SK-N-SH (cell line): Measurements from ENCODE around the gene GABRB2.

Experiments used
- MEF2A ChIP-seq: IDR thresholded peaks from 2 replicates; pipeline ENCODE4 v1.4.0; 2012; ENCODE audit warnings: low read depth, borderline replicate concordance
- RAD21 ChIP-seq: IDR thresholded peaks from 2 replicates; pipeline ENCODE4 v1.6.1; 2012; ENCODE audit warnings: mild to moderate bottlenecking, low read length
- SIN3A ChIP-seq: IDR thresholded peaks from 2 replicates; pipeline ENCODE4 v1.6.1; 2012; ENCODE audit warnings: low read depth, mild to moderate bottlenecking, low read length, moderate library complexity, borderline replicate concordance
- TEAD4 ChIP-seq: IDR thresholded peaks from 2 replicates; pipeline ENCODE4 v1.4.0; 2012; ENCODE audit warnings: mild to moderate bottlenecking, borderline replicate concordance; ENCODE audit not compliant: insufficient read depth
- TF ChIP-seq, protein P1 (sequence below): fragments of 200-600 bp; sonication (generic); IDR thresholded peaks from 2 replicates; pipeline ENCODE4 v1.6.1; 2017; ENCODE audit warnings: antibody characterized with exemption, mild to moderate bottlenecking, moderate library complexity
- TF ChIP-seq, protein P2 (sequence below): fragments of 150-350 bp; IDR thresholded peaks from 2 replicates; pipeline ENCODE4 v1.6.1; 2016; ENCODE audit warnings: mild to moderate bottlenecking, low read depth, low read length
- TF ChIP-seq, protein P3 (sequence below): IDR thresholded peaks from 2 replicates; pipeline ENCODE4 v1.4.0; 2012; ENCODE audit warnings: low read depth, borderline replicate concordance
- TF ChIP-seq, protein P4 (sequence below): IDR thresholded peaks from 2 replicates; pipeline ENCODE4 v1.4.0; 2012; ENCODE audit warnings: low read depth, borderline replicate concordance

DNA sequence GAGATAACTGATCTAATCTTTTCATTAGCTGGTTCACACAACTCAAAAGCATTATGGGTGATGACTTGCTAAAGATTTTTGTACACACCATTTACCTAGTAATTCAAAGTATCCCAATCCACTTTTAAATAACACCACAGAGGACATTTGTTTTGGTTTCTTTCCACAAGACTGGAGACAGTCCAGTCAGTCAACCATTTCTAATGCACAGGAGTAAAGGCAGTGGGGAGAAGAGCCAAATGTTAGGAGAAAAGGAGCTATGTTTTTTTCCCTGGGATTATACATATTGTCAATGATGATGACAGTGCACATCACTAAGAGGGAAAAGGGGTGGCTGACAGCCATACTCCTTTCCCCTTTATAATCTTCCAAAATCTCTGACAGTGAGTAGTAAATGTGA, 240.9 kb downstream of the GABRB2 start:
- TF ChIP-seq, protein P1, sequence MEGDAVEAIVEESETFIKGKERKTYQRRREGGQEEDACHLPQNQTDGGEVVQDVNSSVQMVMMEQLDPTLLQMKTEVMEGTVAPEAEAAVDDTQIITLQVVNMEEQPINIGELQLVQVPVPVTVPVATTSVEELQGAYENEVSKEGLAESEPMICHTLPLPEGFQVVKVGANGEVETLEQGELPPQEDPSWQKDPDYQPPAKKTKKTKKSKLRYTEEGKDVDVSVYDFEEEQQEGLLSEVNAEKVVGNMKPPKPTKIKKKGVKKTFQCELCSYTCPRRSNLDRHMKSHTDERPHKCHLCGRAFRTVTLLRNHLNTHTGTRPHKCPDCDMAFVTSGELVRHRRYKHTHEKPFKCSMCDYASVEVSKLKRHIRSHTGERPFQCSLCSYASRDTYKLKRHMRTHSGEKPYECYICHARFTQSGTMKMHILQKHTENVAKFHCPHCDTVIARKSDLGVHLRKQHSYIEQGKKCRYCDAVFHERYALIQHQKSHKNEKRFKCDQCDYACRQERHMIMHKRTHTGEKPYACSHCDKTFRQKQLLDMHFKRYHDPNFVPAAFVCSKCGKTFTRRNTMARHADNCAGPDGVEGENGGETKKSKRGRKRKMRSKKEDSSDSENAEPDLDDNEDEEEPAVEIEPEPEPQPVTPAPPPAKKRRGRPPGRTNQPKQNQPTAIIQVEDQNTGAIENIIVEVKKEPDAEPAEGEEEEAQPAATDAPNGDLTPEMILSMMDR, result no peak
- TF ChIP-seq, protein P2, sequence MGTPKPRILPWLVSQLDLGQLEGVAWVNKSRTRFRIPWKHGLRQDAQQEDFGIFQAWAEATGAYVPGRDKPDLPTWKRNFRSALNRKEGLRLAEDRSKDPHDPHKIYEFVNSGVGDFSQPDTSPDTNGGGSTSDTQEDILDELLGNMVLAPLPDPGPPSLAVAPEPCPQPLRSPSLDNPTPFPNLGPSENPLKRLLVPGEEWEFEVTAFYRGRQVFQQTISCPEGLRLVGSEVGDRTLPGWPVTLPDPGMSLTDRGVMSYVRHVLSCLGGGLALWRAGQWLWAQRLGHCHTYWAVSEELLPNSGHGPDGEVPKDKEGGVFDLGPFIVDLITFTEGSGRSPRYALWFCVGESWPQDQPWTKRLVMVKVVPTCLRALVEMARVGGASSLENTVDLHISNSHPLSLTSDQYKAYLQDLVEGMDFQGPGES, result no peak
- no peak for TF ChIP-seq TEAD4
- TF ChIP-seq SIN3A, result no peak
- TF ChIP-seq RAD21, result no peak
- no peak for TF ChIP-seq MEF2A
- TF ChIP-seq, protein P3, sequence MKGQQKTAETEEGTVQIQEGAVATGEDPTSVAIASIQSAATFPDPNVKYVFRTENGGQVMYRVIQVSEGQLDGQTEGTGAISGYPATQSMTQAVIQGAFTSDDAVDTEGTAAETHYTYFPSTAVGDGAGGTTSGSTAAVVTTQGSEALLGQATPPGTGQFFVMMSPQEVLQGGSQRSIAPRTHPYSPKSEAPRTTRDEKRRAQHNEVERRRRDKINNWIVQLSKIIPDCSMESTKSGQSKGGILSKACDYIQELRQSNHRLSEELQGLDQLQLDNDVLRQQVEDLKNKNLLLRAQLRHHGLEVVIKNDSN, result no peak
- TF ChIP-seq, protein P4, sequence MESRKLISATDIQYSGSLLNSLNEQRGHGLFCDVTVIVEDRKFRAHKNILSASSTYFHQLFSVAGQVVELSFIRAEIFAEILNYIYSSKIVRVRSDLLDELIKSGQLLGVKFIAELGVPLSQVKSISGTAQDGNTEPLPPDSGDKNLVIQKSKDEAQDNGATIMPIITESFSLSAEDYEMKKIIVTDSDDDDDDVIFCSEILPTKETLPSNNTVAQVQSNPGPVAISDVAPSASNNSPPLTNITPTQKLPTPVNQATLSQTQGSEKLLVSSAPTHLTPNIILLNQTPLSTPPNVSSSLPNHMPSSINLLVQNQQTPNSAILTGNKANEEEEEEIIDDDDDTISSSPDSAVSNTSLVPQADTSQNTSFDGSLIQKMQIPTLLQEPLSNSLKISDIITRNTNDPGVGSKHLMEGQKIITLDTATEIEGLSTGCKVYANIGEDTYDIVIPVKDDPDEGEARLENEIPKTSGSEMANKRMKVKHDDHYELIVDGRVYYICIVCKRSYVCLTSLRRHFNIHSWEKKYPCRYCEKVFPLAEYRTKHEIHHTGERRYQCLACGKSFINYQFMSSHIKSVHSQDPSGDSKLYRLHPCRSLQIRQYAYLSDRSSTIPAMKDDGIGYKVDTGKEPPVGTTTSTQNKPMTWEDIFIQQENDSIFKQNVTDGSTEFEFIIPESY, result no peak
